GM19043 (cell line): Measurements from ENCODE around the gene DPEP1.
"Not testable (repeated sequence)": the region's sequence is repeated elsewhere in the genome, so short reads cannot be mapped to it uniquely, and the experiment has no call there.

ENCODE experiments used
- ATAC-seq: cut with Tn5 transposase; IDR thresholded peaks from one replicate; pipeline ENCODE4 v1.9.1; 2021; ENCODE audit warnings: low read depth; ENCODE audit not compliant: unreplicated experiment

DPEP1 gene

DNA sequence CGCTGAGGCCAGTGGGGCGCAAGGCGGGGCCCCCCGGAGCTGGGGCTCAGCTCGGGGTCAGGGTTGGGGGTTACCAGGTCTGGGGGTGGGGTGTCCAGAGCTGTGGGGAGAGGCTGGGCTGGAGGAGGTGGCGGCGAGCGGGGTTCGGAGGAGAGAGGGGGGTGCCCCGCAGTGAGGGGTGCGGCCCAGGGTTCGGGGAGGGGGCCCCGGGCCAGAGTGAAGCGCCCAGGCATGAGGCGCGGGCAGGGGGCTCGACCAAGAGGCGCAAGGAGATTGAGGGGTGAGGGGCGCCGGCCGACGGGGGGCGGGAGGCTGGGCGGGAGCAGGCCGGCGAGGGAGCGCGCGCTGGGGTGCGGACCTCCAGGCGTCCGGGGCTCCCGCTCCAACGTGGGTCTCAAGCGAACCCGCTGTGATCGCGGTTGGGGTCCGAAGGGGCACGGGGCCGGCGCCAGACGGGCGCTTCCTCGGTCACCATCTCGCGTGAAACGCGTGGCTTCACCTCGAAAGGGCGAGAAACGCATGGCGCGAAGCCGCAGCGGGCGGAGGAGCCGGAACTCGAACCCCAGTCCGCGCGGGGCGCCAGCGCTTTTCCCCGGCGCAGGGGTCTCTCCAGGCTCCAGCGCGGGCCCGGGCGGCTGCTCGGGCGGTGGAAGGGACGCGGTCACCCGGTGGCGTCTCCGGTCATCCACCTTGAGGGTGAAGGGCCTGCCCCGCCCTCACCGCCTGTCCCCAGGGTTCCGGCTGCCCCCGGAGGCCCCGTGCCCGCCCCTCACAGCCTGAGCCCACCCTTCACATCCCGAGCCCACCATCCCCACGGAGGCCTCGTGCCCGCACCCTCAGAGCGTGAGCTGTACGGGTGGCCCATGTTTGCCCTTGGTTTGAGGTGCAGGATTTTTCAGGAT lies 37.0 kb upstream of the DPEP1 start:
- no peak for ATAC-seq

DNA sequence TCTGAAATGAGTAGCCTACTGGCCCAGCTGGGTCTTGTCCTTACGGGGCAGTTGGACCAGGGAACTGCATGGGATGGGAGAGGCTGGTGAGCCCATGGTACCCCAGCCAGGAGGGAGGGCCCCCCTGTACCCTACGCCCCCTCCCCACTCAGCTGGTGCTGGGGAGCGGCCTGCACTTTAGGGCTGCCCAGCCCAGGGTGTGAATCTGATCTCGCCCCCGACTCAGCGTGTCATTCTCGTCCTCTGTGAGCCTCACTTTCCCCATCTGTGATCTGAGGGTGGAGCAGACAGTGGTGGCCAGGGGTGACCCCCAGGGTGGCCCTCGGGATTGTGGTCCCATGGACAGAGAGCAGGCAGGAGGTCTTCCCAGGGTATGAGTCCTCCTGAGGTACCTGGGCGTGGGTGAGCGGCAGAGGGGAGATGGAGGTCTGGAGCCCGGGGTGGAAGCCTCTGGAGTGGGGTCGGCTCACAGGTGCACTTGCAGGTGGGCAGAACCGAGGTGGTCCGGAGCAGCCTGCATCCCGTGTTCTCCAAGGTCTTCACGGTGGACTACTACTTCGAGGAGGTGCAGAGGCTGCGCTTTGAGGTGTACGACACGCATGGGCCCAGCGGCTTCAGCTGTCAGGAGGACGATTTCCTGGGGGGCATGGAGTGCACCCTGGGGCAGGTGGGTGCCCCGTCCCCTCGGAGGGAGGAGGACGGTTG lies 36.2 kb upstream of the DPEP1 start:
- no peak for ATAC-seq

DNA sequence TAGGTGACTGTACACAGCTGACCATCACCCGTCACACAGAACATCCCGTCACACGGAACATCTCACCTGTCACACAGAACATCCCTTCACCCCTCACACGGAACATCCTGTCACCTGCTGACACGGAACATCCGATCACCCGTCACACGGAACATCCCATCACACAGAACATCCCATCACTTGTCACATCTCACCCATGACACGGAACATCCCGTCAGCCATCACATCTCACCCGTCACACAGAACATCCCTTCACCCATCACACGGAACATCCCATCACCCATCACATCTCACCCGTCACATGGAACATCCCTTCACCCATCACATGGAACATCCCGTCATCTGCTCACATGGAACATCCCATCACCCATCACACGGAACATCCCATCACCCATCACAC lies 34.1 kb upstream of the DPEP1 start:
- ATAC-seq: no peak

GRCh38 chr16:89581045-89581695 lies 32.3 kb upstream of the DPEP1 start:
- no peak for ATAC-seq

GRCh38 chr16:89581861-89582563 lies 31.4 kb upstream of the DPEP1 start:
- no peak for ATAC-seq

DNA sequence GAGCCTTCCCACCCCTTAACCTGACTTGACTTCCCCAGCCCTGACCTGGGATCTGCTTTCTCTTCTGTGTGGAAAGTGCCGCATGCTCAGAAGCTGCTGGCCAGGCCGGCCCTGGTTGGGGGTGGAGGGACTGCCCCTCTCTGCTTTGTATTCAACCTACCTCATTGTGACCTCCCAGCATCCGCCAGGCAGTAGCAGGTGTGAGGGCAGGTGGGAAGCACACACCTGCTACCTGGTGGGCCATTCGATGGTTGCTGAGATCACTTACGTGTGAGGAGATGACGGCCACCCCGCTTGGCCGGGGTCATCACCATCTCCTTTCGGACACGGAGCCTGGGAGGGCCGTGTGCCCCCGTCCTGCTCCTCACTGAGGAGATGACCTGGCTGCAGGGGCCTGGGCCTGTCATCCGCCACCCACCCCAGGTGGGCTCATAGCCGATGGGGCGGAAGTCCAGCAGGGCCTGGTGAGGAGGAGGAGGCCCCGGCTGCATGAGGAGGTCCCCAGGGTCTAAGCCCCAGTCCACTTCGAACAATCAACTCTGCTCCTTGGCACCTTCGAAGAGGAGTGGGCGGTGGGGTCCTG lies 30.7 kb upstream of the DPEP1 start:
- ATAC-seq: no peak

DNA sequence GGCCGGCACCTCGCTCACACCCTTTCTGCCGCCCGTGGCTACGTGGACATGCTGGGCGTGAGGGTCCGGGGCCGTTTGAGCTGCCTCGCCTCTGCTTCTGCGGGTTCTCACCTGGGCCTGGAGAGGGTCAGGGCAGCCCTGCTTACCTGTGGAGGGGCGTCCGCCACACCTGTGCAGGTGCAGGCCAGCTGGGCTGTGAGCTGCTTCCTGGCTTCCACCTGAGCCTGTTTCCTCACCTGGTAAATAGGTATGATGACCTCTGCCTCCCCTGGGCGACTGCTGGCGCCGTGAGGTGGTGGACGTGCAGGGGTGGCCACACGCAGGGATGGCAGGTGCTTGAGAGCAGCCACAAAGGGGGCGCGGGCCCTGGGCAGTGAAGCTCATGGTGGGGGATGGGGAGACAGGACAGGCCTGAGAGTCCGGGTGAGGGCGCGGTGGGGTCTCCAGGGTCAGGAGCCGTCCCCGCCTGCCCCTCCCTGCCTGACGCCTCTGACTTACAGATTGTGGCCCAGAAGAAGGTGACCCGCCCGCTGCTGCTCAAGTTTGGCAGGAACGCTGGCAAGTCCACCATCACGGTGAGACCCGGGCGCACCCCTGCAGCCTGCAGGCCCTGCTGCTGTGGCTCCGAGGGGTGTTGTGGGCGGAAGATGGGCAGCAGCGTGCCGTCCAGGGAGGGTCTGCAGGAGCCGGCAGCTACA lies 30.1 kb upstream of the DPEP1 start:
- no peak for ATAC-seq

- ATAC-seq: no peak
These were observed 29.4 kb upstream of the DPEP1 start for GRCh38 chr16:89583895-89584644.

DNA sequence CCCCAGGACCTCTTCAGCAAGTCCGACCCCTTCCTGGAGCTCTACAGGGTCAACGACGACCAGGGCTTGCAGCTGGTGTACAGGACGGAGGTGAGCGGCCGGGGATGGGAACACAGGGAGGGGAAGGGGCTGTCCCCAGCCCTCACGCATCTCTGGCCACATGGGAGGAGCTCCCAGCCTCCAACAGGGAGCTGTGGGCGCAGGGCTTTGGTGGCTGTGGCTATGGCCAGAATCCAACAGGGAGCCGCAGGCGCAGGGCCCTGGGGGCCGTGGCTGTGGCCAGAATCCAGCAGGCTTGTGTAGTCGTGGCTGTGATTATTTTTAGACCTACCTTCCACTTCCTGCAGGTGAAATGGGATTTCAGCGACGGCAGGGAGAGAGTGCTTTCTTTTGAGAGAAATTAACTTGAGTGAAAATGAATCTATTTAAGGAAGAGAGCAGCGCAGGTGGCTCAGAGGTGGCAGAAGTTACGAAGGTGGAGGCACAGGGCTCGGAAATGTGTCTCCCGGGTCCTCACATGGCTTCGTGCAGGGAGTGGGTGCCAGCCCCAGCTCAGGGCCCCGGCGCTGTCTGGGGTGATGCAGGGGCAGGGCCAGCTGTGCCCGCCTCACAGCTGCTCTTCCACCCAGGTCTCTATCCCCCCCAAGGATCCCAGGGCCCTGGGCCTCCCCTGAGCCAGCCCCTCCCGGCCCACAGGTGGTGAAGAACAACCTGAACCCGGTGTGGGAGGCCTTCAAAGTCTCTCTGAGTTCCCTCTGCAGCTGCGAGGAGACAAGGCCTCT lies 28.5 kb upstream of the DPEP1 start:
- no peak for ATAC-seq

GRCh38 chr16:89586218-89586617 lies 27.2 kb upstream of the DPEP1 start:
- no peak for ATAC-seq

- no peak for ATAC-seq
These were observed 26.6 kb upstream of the DPEP1 start for GRCh38 chr16:89586853-89587252.

- ATAC-seq: not testable (repeated sequence)
These were observed 25.8 kb upstream of the DPEP1 start for GRCh38 chr16:89587676-89588075.

- no peak for ATAC-seq
These were observed 24.9 kb upstream of the DPEP1 start for GRCh38 chr16:89588413-89589109.

- ATAC-seq: no peak
These were observed 24.1 kb upstream of the DPEP1 start for GRCh38 chr16:89589241-89589926.

DNA sequence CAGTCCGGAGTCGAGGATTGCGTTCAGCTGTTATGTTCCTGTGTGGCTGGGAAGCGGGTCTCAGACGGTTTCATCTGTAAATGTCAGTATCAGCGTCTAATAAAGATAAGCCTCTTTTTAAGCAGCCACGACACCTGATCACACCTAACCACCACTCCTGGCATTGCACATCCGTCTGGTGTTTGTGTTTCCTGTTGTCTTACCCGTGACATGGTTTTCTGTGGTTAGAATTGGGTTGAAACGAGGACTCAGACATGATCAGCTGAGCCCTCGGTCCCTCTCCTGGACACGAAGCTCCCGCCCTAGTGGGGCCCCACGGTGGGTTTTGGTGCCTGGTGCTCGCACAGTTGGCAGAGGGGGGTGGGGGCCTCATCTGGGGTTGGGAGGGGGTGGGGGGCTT lies 19.6 kb upstream of the DPEP1 start:
- ATAC-seq: no peak

- ATAC-seq: no peak
These were observed 17.9 kb upstream of the DPEP1 start for GRCh38 chr16:89595330-89596060.
